M059J (cell line): Measurements from ENCODE around the gene CRB2. TPM values are rescaled to one million over a fixed set of nuclear protein-coding genes. Genes with fewer than 3 reads are reported as not detected.

ENCODE experiments used
- DNase-seq: peaks from one replicate; pipeline ENCODE4 v3.0.0-alpha.2; 2012; ENCODE audit warnings: low read depth
- total RNA-seq: library from RNA; depleted of rRNA; stranded (reverse); fragments of >200 nt; shearing (Covaris generic); gene quantifications from 2 replicates; pipeline ENCODE4 v1.2.3, GENCODE V29; 2014; rRNA removed

Gene CRB2
- total RNA-seq, result not detected in 2 replicates

DNA sequence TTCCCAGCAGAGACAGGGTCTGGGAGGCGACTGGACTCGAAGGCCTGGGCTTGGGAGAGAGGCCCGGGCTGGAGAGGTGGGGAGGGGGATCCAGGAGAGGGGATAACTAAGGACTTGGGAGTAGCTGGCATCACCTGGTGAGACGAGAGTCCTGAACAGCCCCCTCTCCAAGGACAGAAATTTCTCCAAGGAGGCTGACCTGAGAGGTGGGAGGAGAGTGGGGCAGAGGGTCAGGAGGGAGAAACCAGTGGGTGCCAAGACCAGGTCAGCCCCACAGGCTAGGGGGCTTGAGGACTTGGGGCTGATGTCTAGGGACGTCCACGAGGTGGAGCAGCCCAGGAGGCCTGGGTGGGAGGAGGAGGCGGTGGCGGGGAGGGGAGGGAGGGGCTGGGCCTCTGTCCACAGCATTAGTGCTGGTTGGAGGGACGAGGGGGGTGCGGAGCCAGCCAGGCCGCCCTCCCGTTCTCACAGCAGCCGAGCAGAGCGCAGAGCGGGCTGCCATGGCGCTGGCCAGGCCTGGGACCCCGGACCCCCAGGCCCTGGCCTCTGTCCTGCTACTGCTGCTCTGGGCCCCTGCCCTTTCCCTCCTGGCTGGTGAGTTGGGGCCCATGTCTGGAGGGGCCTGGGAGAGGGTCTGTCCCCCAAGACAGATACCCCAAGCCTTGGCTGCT is at the start of gene CRB2:
TSS of gene CRB2 (plus strand) at position 437 of the 671 bp plus-strand sequence. CDS start at position 501, 64 bp downstream.
- DNase-seq, result no peak

DNA sequence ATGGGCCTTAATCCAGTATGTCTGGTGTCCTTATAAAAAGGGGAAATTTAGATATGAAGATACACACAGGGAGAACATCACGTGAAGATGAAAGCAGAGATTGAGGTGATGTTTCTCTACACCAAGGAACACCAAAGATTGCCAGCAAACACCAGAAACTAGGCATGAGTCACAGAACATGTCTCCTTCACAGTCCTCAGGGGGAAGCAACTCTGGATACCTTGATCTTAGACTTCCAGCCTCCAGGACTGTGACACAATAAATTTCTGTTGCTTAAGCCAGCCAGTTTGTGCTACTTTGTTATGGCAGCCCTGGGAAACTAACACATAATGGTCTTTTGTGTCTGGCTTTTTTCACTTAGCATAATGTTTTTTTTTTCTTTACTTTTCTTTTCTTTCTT is 46.4 kb upstream of the CRB2 start:
- DNase-seq, result peak; percentile 30

DNA sequence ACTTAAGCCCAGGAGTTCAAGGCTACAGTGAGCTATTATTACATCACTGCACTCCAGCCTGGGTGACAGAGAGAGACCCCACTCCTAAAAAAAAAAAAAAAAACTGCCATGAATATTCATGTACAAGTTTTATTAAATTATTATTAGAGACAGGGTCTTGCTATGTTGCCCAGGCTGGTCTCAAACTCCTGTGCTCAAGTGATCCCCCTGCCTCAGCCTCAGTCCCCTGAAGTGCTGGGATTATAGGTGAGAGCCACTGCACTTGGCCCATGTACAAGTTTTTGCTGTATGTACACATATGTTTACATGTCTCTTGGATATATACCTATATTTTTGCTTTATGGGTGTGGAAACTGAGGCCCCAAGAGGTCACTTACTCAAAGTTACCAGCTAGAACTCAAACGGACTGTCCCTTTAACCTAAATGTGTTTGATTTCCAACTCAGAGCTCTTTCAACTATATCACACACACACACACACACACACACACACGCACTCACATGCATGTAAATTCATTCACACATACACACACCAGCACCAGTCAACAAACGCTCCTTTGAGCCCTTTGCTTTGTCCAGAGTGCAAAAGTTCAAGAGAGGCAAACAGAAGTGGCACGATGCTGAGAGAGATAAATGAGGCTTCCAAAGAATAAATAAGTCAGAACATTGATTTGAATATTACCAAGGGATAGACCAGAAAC is 45.3 kb upstream of the CRB2 start:
- no peak for DNase-seq

DNA sequence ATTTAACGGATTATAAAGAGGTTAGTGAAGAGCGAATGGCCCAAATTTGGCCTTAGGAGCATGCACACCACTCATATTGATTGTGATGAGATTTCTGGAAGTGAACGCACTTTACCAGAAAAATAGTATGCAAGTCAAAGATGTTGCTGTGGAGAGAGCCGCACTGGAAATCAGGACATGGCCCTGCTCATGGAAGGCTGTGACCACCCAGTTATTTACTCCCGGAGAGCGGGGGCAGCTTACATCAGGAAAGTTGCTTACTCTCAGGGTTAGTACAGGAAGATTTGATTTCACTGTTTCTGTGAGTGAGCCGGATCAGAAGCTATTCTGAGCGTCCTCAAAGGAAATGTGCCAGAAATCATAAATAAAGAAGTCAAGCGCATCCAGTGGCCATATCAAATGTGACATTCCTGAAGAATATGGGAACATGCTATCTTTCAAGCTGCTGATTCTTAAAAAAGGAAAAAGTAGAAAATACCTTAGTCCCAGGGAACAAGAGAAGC is 44.7 kb upstream of the CRB2 start:
- no peak for DNase-seq

DNA sequence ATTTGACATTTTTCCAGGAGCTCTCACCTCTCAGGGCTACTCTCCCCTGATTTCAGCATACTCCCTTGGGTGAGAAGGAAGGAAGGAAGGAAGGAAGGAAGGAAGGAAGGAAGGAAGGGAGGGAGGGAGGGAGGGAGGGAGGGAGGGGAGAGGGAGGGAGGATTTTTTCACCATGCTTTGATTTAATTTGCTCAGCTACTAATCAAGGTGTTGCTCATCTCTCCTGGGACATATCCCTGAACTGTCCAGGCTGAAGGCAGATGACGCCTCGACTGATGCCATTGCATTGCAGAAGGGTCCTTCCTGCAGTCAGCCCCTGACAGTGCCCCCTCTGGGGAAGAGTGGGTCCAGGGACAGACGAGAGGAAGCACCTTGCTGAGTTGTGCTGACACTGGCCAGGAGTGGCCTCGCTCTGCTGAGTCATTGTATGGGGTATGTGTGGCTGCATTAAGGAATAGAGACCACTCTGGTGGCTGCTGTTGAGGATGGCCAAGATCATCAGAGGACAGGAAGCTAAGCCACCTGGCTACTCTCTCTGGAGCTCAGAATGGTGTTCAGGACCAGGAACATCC is 43.6 kb upstream of the CRB2 start:
- DNase-seq, result no peak

DNA sequence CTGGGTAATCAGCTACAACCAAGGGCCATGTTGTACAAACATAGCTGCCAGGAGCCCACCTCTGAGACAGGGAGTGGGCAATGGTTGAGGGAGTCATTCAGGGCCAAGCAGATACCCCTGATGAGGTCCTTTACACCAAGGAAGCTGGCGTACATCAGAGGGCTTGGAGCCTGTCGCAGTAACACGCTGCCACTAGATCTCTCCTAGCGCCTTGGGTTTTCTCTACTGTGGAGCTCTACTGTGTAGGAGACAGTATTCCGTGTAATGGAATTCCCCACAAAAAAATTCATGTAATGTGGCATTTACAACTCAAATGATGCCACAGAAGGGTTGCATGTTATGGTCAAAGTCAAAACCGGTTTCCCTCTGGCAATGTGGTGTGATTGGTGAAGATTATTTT is 41.4 kb upstream of the CRB2 start:
- no peak for DNase-seq

DNA sequence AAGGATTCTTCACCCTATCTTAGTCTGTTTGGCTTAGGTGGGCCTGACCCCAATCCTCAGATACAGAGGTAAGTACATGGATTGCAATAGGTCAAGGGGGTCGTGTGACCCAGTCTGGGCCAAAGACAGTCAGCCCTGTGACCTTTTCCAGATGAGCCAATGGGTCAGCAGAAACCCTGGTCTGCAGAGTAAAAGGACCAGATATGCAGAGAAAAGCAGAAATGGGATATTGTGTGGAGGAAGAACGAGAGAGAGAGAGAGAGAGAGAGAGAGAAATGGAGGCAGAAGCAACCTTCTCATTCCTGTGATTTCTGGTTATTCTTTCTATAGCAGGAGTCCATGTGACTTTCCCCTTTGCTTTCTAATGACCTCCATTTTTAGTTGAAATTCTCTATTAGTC is 40.4 kb upstream of the CRB2 start:
- no peak for DNase-seq

DNA sequence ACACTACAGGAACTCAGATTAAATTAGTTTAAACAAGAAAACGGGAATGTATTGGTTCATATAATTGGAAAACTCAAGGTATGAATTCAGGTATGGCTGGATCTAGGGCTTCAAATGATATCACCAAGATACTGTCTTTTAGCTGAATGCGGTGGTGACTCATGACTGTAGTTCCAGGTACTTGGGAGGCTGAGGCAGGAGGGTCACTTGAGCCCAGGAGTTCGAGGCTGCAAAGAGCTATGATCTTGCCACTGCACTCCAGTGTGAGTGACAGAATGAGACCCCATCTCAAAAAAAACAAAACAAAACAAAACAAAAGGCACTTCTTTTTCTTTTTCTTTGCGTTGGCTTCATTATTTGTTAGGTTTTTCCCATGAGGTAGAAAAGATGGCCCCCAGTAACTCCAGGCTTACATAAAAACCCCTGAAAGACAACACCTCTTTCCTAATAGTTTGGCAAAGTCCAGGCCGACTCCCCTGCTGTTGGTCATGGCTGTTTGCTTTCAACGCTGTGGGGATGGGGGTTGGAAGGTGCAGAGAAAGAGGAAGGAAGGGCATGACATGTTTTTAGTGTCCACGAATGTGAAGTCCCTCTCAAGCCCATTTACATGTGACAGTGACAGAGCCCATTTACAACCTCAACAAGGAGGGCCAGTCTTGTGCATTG is 39.8 kb upstream of the CRB2 start:
- DNase-seq, result no peak

DNA sequence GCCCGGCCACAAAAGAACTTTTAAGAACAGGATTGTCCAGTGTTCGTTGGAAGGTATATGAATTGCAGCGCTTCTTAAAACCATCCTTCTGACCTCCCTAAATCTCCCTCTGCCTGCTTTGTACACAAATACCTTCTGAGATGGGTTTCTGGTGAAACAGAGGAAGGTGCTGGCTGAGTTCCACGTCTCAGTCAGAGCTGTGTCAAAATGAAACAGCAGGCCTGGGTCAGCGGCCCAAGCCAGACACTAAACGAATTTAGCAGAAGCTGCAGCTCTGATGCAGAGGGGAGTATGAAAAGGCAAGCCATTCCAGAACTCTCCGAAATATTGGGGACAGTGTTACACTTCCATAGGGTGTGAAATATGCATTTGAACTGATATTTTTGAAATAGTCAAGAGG is 37.8 kb upstream of the CRB2 start:
- no peak for DNase-seq

DNA sequence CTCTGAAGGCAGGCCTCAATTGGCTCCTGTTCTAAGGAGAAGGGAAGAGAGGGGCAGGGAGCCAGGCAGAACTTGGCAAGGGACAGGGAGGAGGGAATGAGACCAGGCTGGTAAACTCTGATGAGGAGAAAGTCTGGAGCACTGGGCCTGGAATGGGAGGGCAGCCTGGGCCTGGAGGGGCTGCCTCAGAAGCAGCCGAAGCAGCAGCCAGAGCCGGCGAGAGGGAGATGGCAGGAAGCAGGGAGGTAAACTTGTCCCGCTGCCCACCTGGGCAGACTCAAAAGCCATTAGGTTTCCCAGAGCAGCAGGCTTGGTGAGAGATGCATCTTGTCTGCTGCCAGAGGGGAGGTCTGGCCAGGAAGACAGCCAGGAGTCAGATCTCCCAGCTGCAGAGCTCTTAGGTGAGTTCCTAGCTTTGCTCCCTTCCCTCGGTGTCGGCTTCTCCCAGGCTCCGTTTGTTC is 37.0 kb upstream of the CRB2 start:
- DNase-seq, result no peak

DNA sequence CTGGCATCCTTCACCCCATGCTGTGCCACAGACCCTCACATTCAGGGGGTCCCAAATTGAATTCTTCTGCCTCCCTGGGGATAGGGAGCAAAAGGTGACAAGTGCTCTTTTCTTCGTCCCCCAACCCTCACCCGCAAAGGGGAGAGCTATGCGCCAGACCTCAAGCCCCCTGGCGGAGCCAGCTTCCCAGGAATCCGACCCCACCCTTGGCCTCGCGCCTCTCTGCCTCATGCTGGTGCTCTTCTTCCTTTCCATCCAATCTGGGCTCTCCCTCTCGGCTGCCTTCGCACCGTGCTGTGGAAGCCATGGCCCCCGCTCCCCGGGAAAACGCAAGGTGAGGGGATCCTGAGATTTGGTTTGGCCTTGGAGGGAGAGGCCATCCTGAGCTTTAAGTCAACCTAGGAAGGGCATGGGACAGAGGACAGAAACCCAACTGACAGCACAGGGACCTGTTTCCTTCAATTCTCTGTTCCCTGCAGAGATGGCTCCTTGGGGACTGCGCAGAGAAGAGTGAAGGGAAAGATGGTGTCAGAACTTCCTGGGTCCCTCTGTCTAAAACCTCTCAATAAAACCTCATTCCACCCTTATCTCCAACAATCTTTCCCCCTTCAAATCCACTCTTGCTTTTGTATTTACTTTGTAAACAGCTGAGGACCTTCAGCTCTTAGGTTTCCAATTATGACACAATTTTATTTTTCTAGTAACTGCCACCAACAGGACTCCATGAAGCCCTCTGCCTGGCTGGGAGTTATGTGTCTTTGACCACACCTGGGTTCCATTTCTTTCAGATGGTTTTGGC is 36.3 kb upstream of the CRB2 start:
- no peak for DNase-seq

DNA sequence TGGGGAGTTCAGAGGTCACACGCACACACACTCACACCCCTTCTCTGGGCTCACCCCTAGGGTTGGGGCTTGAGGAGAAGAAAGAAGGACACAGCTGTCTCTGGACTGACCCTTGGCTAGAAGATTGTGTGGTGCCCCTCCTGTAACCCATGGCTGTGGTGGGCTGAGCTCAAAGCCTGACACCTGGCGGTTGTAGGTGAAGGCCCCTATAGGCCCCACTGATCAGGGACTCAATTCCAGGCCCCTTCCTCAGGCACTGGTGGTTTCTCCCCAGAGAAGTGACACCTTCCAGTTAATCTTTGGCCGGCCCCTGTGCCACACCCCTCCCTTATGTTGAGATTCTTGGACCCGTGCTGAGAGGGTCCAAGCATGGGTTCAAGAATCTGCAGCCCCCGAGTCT is 35.2 kb upstream of the CRB2 start:
- no peak for DNase-seq

DNA sequence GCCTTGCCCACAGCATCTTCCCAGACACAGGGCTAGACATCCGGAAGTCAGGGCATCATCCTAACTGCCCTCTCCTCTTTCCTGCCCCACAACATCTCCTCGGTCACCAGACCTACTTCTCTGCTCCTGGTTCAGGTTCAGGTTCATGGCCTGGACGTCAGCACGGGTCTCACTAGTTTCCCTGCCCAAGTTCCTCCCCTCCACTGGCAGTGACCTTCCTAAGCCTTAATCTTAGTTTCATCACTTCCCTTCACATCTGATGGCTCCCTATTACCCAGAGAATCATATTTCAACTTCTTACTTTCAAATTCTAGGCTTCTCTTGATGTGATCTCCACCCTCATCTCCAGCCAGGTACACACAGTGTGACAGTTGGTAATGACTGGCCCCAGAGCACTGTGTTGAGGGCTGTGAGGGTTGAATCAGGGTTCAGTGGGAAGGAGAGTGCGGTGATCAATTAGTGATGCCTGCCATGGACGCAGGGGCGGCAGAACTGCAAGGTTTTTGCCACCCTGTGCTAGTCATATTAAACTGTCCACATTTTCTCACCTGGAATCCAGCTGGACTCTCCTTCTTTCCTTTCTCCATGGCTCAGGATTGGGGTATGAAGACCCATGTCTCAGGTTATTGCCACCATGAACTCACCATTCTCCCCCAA is 34.3 kb upstream of the CRB2 start:
- no peak for DNase-seq

DNA sequence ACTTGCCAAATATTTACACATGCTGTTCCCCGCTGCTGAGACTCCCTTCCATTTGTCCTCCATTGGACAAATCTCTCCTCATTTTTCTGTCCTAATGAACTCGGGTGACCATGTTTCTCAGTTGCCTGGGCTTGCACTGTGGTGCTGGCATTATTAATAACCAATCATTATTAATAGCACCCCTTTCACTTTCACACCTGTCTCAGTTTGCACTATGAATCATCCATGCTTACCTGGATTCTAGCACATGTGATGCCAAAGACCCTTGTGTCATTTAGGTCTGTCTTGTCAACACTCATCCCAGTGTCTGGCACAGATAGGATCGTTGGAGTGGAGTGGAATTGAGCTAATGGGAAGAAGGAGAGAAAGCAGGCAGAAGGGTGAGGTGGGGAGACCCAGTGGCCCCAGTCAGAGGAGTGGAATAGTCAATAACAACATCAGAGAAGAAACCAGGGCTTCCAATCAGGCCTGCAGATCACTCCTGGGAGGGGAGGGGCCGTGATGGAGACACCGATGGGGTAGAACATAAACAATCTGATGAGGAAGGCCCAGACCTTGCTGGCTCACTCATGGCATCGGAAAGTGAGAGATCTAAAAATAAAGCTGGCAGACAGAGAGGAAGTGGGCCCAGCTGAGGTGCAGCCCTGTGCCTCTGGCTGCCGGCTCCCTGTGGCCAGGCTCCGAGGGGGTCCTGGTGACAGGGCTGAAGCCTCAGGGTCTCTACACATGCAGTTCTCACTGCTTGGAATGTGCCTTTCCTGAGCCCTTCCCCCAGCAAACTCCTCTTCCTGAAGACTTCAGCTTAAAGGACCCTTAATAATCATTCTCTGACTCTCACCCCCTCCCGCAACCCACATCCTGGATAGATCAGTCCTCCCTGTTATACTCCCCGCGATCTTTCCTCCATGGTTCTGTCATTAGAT is 33.5 kb upstream of the CRB2 start:
- no peak for DNase-seq

DNA sequence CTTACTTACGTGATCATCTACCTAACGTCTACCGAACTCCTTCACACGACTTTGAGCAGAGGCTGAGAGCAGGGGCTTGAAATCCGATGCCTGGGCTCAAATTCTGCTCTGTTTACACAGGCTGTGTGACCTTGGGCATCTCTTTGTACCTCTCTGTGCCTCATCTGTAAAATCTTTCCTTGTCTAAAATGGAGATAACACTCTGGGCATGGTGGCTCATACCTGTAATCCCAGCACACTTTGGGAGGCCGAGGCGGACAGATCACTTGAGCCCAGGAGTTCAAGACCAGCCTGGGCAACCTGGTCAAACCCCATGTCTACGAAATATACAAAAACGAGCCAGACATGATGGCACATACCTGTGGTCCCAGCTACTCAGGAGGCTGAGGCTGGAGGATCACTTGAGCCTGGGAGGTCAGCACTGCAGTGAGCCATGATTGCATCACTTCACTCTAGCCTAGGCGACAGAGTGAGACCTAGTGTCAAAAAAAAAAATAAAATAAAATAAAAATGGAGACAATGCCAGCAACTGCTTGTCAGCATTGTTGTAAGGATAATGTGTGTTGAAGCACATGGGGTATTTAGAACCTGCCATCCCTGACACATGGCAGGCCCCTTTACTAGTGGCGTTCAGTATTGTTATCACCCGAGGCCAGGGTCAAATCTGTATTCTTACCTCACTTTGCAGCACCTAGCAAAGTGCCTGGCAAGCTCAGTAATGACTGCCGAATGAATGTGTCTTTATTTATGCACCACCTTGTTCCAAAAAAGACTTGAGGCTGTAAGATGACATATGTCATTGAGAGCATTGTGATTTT is 32.6 kb upstream of the CRB2 start:
- no peak for DNase-seq

DNA sequence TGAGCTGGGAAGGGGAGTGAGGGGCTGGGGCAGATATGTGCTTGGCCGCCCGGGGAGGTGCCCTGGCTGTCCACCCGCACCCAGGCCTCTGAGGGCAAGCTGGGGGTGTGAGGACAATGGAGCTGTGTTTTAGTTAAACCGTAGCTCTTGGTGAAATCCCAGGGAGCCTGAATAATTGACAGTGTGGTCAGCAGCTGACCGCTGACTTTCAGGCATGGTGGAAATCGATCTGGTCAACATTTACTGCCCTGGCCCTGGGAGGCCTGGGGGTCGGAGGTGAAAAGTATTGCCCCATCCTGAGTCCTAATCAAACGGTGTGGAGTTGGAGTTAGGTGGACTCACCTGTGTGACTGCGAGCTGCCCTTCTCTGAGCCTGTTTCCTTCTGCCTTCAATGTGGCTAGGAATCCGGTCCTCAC is 31.2 kb upstream of the CRB2 start:
- no peak for DNase-seq

DNA sequence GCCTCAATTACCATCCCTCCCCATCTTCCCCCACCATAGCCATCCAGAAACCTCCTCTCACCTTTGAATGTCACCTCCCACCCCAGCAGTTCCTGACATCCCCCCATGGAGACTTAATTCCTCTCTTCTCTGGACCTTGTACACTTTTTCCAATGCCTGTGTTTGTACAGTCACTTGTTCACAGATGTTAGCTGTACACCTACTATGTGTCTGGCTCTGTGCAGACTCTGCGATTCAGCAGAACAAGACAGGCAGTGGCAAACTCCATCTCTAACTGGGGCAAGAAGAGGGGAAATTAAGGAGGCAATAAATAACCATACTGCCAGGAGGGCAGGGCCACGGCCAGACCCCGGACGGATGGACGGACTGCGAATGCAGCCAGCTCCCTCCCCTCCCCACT is 29.8 kb upstream of the CRB2 start:
- no peak for DNase-seq

DNA sequence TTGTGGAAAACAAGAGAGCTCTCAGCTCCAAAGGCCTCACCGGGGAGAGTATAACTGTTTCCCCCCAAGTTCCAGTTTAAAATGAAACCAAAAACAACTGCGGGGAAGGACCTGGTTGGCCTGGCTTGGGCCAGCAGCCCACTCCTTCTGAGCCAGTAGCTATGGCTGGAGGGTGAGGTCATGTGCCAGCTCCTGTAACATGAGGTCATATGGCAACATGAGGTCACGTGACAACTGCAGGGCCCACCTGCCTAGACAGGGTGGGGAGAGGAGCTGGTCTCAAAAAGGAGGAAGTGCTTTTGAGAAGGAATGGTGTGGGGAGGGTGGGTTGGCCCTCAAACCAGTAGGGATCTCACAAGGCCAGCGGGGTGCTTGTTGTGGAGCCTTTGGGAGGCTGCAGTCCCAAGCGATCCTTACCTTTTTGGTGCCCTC is 29.3 kb upstream of the CRB2 start:
- peak; percentile 20 for DNase-seq

DNA sequence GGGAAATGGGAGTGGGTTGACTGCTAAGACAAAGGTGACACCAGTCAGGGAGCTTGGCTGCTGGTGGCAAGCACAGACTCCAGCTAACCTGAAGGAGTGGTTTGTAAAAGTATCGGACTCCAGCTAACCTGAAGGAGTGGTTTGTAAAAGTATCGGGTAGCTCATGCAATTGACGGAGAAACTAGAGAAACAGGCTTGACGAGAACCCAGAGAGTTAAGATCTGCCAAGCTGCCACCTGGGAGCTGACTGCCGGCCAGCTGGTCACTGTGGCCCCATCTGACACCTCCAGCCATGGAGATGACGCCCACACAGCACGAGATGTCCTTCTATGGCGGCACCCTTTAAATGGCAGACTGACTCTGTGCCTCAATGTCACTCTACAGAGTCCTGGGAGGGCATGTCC is 28.3 kb upstream of the CRB2 start:
- DNase-seq, result no peak
